ENCODE data around the gene NUS1. TPM values are rescaled to one million over a fixed set of nuclear protein-coding genes. Genes with fewer than 3 reads are reported as not detected.

Gene NUS1
- total and polyA plus RNA-seq, 10 of the 15 experiments (the other 5 are each of a cell fraction or from before 2014, with no cell fraction given) = 16.7 to 46.5 (median 22.1) TPM

DNA sequence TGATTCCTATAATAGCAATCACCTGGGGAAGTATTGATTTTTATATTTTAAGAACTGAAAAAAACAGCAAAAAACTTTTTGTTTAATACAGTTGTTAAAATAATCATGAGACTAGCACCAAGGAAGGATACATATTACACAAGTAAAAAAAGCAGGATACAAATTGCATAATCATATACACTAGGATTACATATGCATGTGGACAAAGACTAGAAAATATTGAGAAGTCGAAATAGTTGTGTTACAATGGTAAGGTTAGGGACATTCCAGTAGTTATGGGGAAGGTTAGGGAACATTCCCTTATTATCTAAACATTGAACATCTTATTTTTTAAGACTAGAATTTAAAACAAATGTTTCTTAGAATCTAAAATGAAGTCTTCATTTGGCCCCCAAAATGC lies 9.5 kb downstream of the NUS1 start:
- Histone ChIP-seq H3K4me3 (no peak overlapping the region), H3K4me2 (ENCODE audit: control insufficient read depth, insufficient read depth) (no peak overlapping the region), H3K4me1 (ENCODE audit: control insufficient read depth, insufficient read depth, low read length) (no peaks in the 10 kb centered on the region), H4K20me1 (ENCODE audit: control insufficient read depth, insufficient read depth) (peaks cover 2% of the 10 kb centered on the region), H3K9ac (ENCODE audit: control insufficient read depth, insufficient read depth, low read length) (no peak overlapping the region), H3K79me2 (ENCODE audit: control insufficient read depth, insufficient read depth, low read length) (peaks cover 94% of the 10 kb centered on the region), H3K36me3 (ENCODE audit: control insufficient read depth in 2 of 2, insufficient read depth in 2 of 2, low read length in 1 of 2) (no peaks in the 10 kb centered on the region; a peak in 1 of 4 replicates), H3K27me3 (replicated peaks in 1 of 2; ENCODE audit: control insufficient read depth in 2 of 2, insufficient read depth in 2 of 2, low read length in 1 of 2) (no peaks in the 10 kb centered on the region), H2AFZ (ENCODE audit: control insufficient read depth, low read depth, low read length) (no peak overlapping the region), H3K27ac (ENCODE audit: control insufficient read depth, insufficient read depth) (no peak overlapping the region), H3K9me3 (replicated peaks; ENCODE audit: control insufficient read depth, insufficient read depth, low read length) (no peaks in the 10 kb centered on the region; the same call in 2 of the 3 replicates)
- ChIA-PET POLR2A (no interaction called here), CTCF (no interaction called here), RAD21 (ENCODE audit: unreplicated experiment) (no interaction called here), SMC1A (ENCODE audit: uncharacterized antibody, unreplicated experiment) (no interaction called here)
- no TSS peak for BruUV-seq (replicated peaks)
- in situ Hi-C loops (cut with MboI) (no loop called here), intact Hi-C loops (cut with micrococcal nuclease; ENCODE audit: unreplicated experiment) (no loop called here)
- 100% methylated on average over 1 of the region's 1 CpG for WGBS (ENCODE audit: insufficient coverage, insufficient replicate concordance, low lambda C conversion rate, missing lambda C conversion rate)
- ATAC-seq (no peak), DNase-seq (ENCODE audit: low read depth, low spot score) (no peak), FAIRE-seq (no peak)
- TF ChIP-seq RAD51 (IDR thresholded peaks at IDR 0.05) = no peak
- no peak for TF ChIP-seq JUNB (IDR thresholded peaks at IDR 0.05)
- no peak for TF ChIP-seq GATAD2B (conservative IDR thresholded peaks at IDR 0.05; ENCODE audit: low read depth)
- no peak for TF ChIP-seq RAD21 (IDR thresholded peaks at IDR 0.05; ENCODE audit: insufficient read depth, low read depth, low read length)
- TF ChIP-seq MEF2B (IDR thresholded peaks at IDR 0.05; ENCODE audit: partially characterized antibody, poor library complexity, severe bottlenecking) = no peak
- no peak for TF ChIP-seq TCF7 (IDR thresholded peaks at IDR 0.05; ENCODE audit: borderline replicate concordance)
- no peak for TF ChIP-seq ZBTB4 (CRISPR knock-in tag; IDR thresholded peaks at IDR 0.05)
- no peak for TF ChIP-seq PBX3 (IDR thresholded peaks at IDR 0.05; ENCODE audit: insufficient replicate concordance, low read depth, low read length)
- TF ChIP-seq CEBPB (IDR thresholded peaks at IDR 0.05; ENCODE audit: borderline replicate concordance in 1 of 2, low read depth in 2 of 2, low read length in 2 of 2) = no peak
- TF ChIP-seq SUPT20H (IDR thresholded peaks at IDR 0.05; ENCODE audit: borderline replicate concordance, control insufficient read depth, low read depth, low read length) = no peak
- no peak for TF ChIP-seq ZNF24 (IDR thresholded peaks at IDR 0.05)
- no peak for TF ChIP-seq STAT1 (conservative IDR thresholded peaks at IDR 0.05)
